ENCODE data around the gene SNRNP25. TPM values are rescaled to one million over a fixed set of nuclear protein-coding genes. Genes with fewer than 3 reads are reported as not detected.
"Not testable (repeated sequence)": the region's sequence is repeated elsewhere in the genome, so short reads cannot be mapped to it uniquely, and the experiment has no call there.

Gene SNRNP25
- total RNA-seq, 2 donors from 2014 or later = 22.9 to 40.8 TPM

GRCh38 chr16:33154-33876 lies 20.3 kb upstream of the SNRNP25 start:
- H3K4me1 ChIP-seq (replicated peaks); intact Hi-C loops (cut with DNase I); H3K4me3 ChIP-seq; H3K36me3 ChIP-seq; H3K9me3 ChIP-seq; DNase-seq (ENCODE audit: low spot score); H3K27ac ChIP-seq; H3K27me3 ChIP-seq (replicated peaks; ENCODE audit: insufficient read depth): not testable (repeated sequence)
- 88% methylated on average over 3 of the region's 8 CpGs for WGBS

GRCh38 chr16:33877-34647 lies 19.6 kb upstream of the SNRNP25 start:
- DNase-seq (ENCODE audit: low spot score) = no peak
- H3K27ac ChIP-seq = no peak overlapping the region
- H3K9me3 ChIP-seq = no peaks in the 10 kb centered on the region
- no peaks in the 10 kb centered on the region for H3K36me3 ChIP-seq
- H3K4me1 ChIP-seq (replicated peaks) = no peaks in the 10 kb centered on the region
- no peaks in the 10 kb centered on the region for H3K27me3 ChIP-seq (replicated peaks; ENCODE audit: insufficient read depth)
- no peak overlapping the region for H3K4me3 ChIP-seq
- TF ChIP-seq POLR2A (IDR thresholded peaks at IDR 0.05) (no peak), CTCF (IDR thresholded peaks at IDR 0.05) (no peak), POLR2AphosphoS5 (IDR thresholded peaks at IDR 0.05) (no peak)
- WGBS = 84% methylated on average over 21 of the region's 21 CpGs
- intact Hi-C loops (cut with DNase I) = no loop called here

- DNase-seq (ENCODE audit: low spot score) = no peak
- Histone ChIP-seq H3K9me3 (no peaks in the 10 kb centered on the region), H3K27me3 (replicated peaks; ENCODE audit: insufficient read depth) (no peaks in the 10 kb centered on the region), H3K4me3 (no peak overlapping the region), H3K36me3 (no peaks in the 10 kb centered on the region), H3K4me1 (replicated peaks) (no peaks in the 10 kb centered on the region), H3K27ac (no peak overlapping the region)
- TF ChIP-seq POLR2AphosphoS5 (IDR thresholded peaks at IDR 0.05) (no peak), POLR2A (IDR thresholded peaks at IDR 0.05) (no peak), CTCF (IDR thresholded peaks at IDR 0.05) (no peak)
- 54% methylated on average over 6 of the region's 6 CpGs for WGBS
- intact Hi-C loops (cut with DNase I) = no loop called here
Observed at GRCh38 chr16:34648-34987, 19.0 kb upstream of the SNRNP25 start.

- TF ChIP-seq POLR2AphosphoS5 (IDR thresholded peaks at IDR 0.05) (no peak), CTCF (IDR thresholded peaks at IDR 0.05) (no peak), POLR2A (IDR thresholded peaks at IDR 0.05) (no peak)
- no peaks in the 10 kb centered on the region for H3K4me1 ChIP-seq (replicated peaks)
- no peaks in the 10 kb centered on the region for H3K27me3 ChIP-seq (replicated peaks; ENCODE audit: insufficient read depth)
- 81% methylated on average over 17 of the region's 17 CpGs for WGBS
- H3K4me3 ChIP-seq = no peak overlapping the region
- no peak for DNase-seq (ENCODE audit: low spot score)
- no peaks in the 10 kb centered on the region for H3K9me3 ChIP-seq
- no peak overlapping the region for H3K27ac ChIP-seq
- intact Hi-C loops (cut with DNase I) = no loop called here
- H3K36me3 ChIP-seq = no peaks in the 10 kb centered on the region
Observed at GRCh38 chr16:35011-35677, 18.5 kb upstream of the SNRNP25 start.

GRCh38 chr16:35678-36305 lies 17.8 kb upstream of the SNRNP25 start:
- intact Hi-C loops (cut with DNase I) = no loop called here
- TF ChIP-seq CTCF (IDR thresholded peaks at IDR 0.05) (no peak), POLR2AphosphoS5 (IDR thresholded peaks at IDR 0.05) (no peak), POLR2A (IDR thresholded peaks at IDR 0.05) (no peak)
- no peak for DNase-seq (ENCODE audit: low spot score)
- H3K9me3 ChIP-seq = no peaks in the 10 kb centered on the region
- H3K4me3 ChIP-seq = no peak overlapping the region
- H3K27ac ChIP-seq = no peak overlapping the region
- H3K27me3 ChIP-seq (replicated peaks; ENCODE audit: insufficient read depth) = no peaks in the 10 kb centered on the region
- H3K4me1 ChIP-seq (replicated peaks) = no peaks in the 10 kb centered on the region
- no peaks in the 10 kb centered on the region for H3K36me3 ChIP-seq
- 88% methylated on average over 10 of the region's 11 CpGs for WGBS
